ENCODE measurements around the gene DEUP1.

DNA sequence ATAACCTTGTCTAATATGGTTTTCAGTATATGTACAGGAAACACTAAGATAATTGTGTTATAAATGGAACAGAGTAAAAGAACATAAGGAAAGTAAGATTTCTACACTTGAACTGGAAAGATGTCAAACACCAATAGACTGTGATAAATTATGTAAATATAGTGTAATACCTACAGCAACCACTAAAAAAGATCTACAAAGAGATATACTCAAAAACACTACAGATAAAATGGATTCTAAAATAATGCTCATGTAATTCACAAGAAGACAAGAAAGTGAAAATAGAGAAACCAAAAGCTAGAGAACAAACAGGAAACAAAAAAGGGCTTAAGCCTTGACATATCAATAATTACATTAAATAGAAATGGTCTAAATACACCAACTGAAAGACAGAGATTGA, 30.9 kb downstream of the DEUP1 start:
- TF ChIP-seq CTCF (conservative IDR thresholded peaks at IDR 0.05; ENCODE audit: low read length) (peak; percentile 44; the same call in 1 of the 2 replicates), EZH2phosphoT487 (IDR thresholded peaks at IDR 0.05; ENCODE audit: borderline replicate concordance, low read depth, low read length) (no peak)

Measured in OCI-LY7 (cell line).